AG10803 (cell line): ENCODE data around the gene ZDHHC14.
"Not testable (repeated sequence)": the region's sequence is repeated elsewhere in the genome, so short reads cannot be mapped to it uniquely, and the experiment has no call there.

Experiments
- DNase-seq: peaks from one replicate; pipeline ENCODE4 v3.0.0; 2010; ENCODE audit warnings: low read depth
- H3K4me3 ChIP-seq: 2 replicates; pipeline ENCODE4 v1.5.1; 2011; ENCODE audit warnings: mild to moderate bottlenecking, low read length, control low read depth
- TF ChIP-seq, protein P1 (sequence below): conservative IDR thresholded peaks from 2 replicates; pipeline ENCODE4 v1.5.1; 2011; ENCODE audit warnings: mild to moderate bottlenecking, low read length, control low read depth, inconsistent platforms

Gene ZDHHC14

DNA sequence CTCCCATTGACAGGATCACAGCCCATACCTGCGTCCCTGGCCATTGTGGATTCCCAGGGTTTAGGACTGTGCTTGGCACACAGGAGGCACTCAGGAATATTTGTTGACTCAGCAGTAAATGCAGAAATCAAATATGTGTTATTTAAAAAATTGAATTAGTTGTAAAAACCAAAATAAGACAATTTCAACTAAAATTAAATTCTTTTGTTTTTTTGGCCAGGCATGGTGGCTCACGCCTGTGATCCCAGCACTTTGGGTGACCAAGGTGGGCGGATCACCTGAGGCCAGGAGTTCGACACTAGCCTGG lies 85.3 kb downstream of the ZDHHC14 start:
- DNase-seq: no peak
- TF ChIP-seq, protein P1, sequence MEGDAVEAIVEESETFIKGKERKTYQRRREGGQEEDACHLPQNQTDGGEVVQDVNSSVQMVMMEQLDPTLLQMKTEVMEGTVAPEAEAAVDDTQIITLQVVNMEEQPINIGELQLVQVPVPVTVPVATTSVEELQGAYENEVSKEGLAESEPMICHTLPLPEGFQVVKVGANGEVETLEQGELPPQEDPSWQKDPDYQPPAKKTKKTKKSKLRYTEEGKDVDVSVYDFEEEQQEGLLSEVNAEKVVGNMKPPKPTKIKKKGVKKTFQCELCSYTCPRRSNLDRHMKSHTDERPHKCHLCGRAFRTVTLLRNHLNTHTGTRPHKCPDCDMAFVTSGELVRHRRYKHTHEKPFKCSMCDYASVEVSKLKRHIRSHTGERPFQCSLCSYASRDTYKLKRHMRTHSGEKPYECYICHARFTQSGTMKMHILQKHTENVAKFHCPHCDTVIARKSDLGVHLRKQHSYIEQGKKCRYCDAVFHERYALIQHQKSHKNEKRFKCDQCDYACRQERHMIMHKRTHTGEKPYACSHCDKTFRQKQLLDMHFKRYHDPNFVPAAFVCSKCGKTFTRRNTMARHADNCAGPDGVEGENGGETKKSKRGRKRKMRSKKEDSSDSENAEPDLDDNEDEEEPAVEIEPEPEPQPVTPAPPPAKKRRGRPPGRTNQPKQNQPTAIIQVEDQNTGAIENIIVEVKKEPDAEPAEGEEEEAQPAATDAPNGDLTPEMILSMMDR: no peak

GRCh38 chr6:157467339-157467738 lies 86.3 kb downstream of the ZDHHC14 start:
- not testable (repeated sequence) for DNase-seq, H3K4me3 ChIP-seq

More for the DNA sequence above, 85.3 kb downstream of the ZDHHC14 start:
- H3K4me3 ChIP-seq: no peak overlapping the region

GRCh38 chr6:157468054-157468453 lies 87.1 kb downstream of the ZDHHC14 start:
- TF ChIP-seq, protein P1: no peak
- no peak for DNase-seq
- H3K4me3 ChIP-seq: no peak overlapping the region

DNA sequence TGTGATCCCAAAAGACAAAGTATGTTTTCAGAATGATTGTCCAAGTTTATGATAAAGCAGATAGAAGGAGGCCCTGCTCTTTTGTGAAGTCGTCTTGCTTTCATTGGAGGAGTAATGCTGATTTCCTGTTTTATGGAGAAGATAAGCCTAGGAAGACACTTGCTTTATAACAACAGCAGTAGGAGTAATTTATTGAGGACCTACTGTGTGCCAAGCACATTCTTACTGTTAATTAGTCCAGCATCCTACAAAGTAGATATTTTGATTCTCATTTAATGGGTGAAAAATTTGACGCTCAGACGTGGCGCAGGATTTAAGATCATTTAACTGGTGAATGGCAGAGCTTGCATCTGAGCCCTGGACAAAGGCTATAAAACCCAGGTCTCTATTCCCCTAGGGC lies 87.6 kb downstream of the ZDHHC14 start:
- DNase-seq: no peak
- TF ChIP-seq, protein P1: no peak
- no peak overlapping the region for H3K4me3 ChIP-seq

- TF ChIP-seq, protein P1: no peak
- DNase-seq: peak; percentile 65
- no peak overlapping the region for H3K4me3 ChIP-seq
Observed at GRCh38 chr6:157469378-157469777, 88.4 kb downstream of the ZDHHC14 start.

DNA sequence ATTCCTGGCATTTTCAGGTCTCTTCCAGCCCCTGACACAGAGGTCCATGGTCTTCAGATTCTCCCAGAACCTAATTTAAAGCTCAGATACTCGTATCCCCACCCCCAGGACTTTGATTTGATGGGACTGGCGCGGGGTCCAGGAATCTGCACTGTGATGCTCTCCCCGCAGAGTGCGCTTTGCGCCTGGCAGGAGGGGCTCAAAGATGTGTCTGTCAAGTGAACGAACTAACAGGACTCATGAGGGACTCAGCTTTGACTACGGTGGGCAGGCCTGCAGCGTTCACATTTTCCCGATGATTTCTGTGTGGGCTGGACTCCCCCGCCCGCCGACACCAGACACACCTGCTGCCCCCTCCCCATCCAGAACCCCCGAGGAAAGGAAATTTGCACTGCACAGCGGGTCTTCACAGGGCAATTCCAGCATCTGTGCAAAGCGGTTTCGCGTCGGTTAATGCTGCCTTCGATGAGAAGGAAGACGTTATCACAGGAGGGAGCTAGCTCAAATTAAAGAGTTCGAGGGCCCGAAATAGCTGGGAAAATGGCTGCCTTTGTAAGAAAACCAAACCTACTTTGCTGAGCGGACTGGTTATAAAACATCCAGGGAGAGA lies 90.2 kb downstream of the ZDHHC14 start:
- H3K4me3 ChIP-seq: no peak overlapping the region
- no peak for DNase-seq
- TF ChIP-seq, protein P1: no peak

DNA sequence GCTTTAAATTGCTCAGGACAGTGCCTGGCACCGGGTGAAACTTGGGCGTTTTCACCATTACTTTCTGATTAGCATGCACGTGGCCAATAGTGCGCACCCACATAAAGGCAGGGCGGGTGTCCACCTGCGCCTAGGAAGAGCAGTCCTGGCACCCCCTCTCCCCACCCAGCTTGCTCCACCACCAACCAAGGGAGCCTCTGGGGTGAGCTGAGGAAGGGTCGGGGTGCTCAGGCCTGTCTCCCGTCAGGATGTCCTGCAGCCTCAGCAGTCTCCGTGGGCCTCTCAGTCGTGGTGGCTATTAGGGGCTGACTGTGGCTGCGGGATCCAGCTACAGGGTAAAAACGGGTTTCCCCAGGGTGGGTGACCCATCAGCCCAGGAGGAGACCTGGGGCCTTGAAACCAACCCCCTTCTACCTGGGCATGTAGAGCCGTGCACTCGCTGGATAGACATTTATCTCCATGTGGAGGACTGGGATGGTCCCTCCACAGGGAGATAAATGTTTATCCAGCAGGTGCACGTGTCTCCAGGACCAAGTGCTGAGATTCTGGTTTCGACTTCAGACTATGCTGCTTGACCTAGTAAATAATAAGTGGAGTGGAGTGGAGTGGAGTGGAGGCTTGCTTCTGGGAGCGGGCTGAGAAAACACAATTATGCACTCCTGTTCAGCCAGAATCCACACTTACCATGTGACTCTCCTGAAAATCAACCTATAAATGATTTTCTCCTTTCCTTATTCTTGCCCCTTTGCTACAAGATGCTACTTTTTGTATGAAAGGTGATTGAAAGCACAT lies 91.1 kb downstream of the ZDHHC14 start:
- TF ChIP-seq, protein P1: no peak
- no peak overlapping the region for H3K4me3 ChIP-seq
- DNase-seq: no peak
